ENCODE measurements around the gene CDK16.

CDK16 gene

GRCh38 chrX:47209508-47210238 lies 8.8 kb upstream of the CDK16 start:
- no peak for DNase-seq (ENCODE audit: extremely low read depth, low read depth)
- TF ChIP-seq CTCF (IDR thresholded peaks at IDR 0.05; ENCODE audit: low read depth, low read length) = no peak

GRCh38 chrX:47210661-47211425 lies 7.6 kb upstream of the CDK16 start:
- DNase-seq (ENCODE audit: extremely low read depth, low read depth) = no peak
- TF ChIP-seq CTCF (IDR thresholded peaks at IDR 0.05; ENCODE audit: low read depth, low read length) = no peak

- no peak for DNase-seq (ENCODE audit: extremely low read depth, low read depth)
- TF ChIP-seq CTCF (IDR thresholded peaks at IDR 0.05; ENCODE audit: low read depth, low read length) = no peak
These were observed 5.8 kb upstream of the CDK16 start for GRCh38 chrX:47212381-47213293.

- DNase-seq (ENCODE audit: extremely low read depth, low read depth) = no peak
- no peak for TF ChIP-seq CTCF (IDR thresholded peaks at IDR 0.05; ENCODE audit: low read depth, low read length)
These were observed 3.9 kb upstream of the CDK16 start for GRCh38 chrX:47214435-47215077.

- TF ChIP-seq CTCF (IDR thresholded peaks at IDR 0.05; ENCODE audit: low read depth, low read length) = no peak
- DNase-seq (ENCODE audit: extremely low read depth, low read depth) = no peak
These were observed 3.1 kb upstream of the CDK16 start for GRCh38 chrX:47215291-47215900.

- TF ChIP-seq CTCF (IDR thresholded peaks at IDR 0.05; ENCODE audit: low read depth, low read length) = no peak
These were observed 2.0 kb upstream of the CDK16 start for GRCh38 chrX:47216393-47216925.

More at GRCh38 chrX:47216393-47216925, 2.0 kb upstream of the CDK16 start:
- DNase-seq (ENCODE audit: extremely low read depth, low read depth) = no peak

Data from AG09319 (cell line).